Measurements from ENCODE around the gene SLC9A3.
"Not testable (repeated sequence)": the region's sequence is repeated elsewhere in the genome, so short reads cannot be mapped to it uniquely, and the experiment has no call there.

The SLC9A3 gene

DNA sequence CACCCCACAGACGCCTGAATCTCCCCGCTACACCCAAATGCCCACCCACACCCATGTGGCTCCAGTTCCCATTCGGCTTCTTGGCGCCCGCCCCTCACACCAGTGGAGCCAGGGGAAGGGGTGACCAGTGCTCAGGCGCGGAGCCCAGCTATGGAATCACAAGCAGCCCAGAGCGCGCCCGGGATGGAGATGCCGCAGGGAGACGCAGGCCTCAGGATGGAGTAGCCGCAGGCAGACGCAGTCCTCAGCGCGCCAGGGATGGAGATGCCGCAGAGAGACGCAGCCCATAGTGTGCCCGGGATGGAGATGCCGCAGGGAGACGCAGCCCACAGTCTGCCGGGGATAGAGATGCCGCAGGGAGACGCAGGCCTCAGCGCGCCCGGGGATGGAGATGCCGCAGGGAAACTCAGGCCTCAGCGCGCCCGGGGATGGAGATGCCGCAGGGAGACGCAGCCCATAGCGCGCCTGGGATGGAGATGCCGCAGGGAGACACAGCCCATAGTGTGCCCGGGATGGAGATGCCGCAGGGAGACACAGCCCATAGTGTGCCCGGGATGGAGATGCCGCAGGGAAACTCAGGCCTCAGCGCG is 16.2 kb downstream of the SLC9A3 start:
- H3K4me1 ChIP-seq (ENCODE audit: control insufficient read depth in 1 of 2, insufficient read depth in 2 of 2, low read length in 2 of 2): peaks cover 10% of the 10 kb centered on the region in 2 experiments
- H3K9me3 ChIP-seq (ENCODE audit: insufficient read depth, low read depth, low read length); H3K18ac ChIP-seq (ENCODE audit: low read length); H2AK5ac ChIP-seq (ENCODE audit: low read length); H3K9ac ChIP-seq (ENCODE audit: low read length); H3K4ac ChIP-seq (ENCODE audit: low read depth, low read length); H4K91ac ChIP-seq (ENCODE audit: low read depth, low read length); H2AFZ ChIP-seq (ENCODE audit: insufficient read depth, low read length, poor library complexity); H2BK120ac ChIP-seq (ENCODE audit: insufficient read depth, low read length, poor library complexity); H3K27ac ChIP-seq (ENCODE audit: low read depth, low read length); H3K14ac ChIP-seq (ENCODE audit: low read length); H3K4me3 ChIP-seq (ENCODE audit: low read depth, low read length); DNase-seq; H4K12ac ChIP-seq (ENCODE audit: low read depth, low read length); H3K79me2 ChIP-seq (ENCODE audit: control insufficient read depth, insufficient read depth, low read length, poor library complexity); H3K36me3 ChIP-seq (ENCODE audit: control insufficient read depth in 1 of 2, insufficient read depth in 2 of 2, low read length in 2 of 2); H3K27me3 ChIP-seq (ENCODE audit: insufficient read depth, low read length); H3K4me2 ChIP-seq (ENCODE audit: low read length); H4K8ac ChIP-seq (ENCODE audit: low read depth, low read length); H3K79me1 ChIP-seq (ENCODE audit: low read length); H2BK5ac ChIP-seq (ENCODE audit: low read depth, low read length, poor library complexity); H2BK12ac ChIP-seq (ENCODE audit: low read length); H3K23ac ChIP-seq (ENCODE audit: low read length): not testable (repeated sequence)
- no CpG with 5 or more reads among the region's 42 CpGs for WGBS (ENCODE audit: extremely low coverage, insufficient coverage, insufficient read length)

DNA sequence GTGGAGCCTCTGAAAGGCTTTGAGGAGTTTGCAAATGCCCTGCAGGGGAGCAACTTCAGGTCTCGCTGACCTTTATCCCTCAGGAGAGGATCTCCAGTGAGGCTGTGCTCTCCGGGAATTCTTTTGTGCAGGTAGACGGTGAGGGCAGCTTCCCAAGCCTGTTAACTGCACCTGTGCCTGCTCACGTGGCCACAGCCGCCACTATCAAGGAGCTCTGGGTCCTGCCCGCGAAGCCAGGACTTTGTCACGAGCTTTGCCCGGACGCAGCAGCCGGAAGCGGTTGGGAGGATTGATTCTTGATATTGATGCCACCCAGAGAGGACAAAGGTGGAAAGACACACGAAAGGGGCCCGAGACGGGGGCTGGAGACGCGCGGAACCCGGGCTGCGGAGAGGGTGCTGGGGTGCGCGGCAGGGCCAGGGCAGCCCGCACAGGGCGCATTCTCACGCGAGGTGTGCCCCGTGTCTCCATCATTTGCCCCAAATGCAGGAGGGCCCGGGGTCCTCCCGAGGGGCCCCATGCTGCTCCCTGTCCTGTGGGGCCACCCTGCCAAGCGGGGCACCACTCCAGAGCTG is 18.2 kb downstream of the SLC9A3 start:
- H3K27ac ChIP-seq (ENCODE audit: low read depth, low read length): no peak overlapping the region
- no peaks in the 10 kb centered on the region for H3K36me3 ChIP-seq (ENCODE audit: control insufficient read depth in 1 of 2, insufficient read depth in 2 of 2, low read length in 2 of 2)
- no peak overlapping the region for H3K9ac ChIP-seq (ENCODE audit: low read length)
- H3K23ac ChIP-seq (ENCODE audit: low read length): no peak overlapping the region
- peaks cover 3% of the 10 kb centered on the region for H3K9me3 ChIP-seq (ENCODE audit: insufficient read depth, low read depth, low read length)
- H3K79me2 ChIP-seq (ENCODE audit: control insufficient read depth, insufficient read depth, low read length, poor library complexity): no peaks in the 10 kb centered on the region
- no peak overlapping the region for H2BK120ac ChIP-seq (ENCODE audit: insufficient read depth, low read length, poor library complexity)
- no CpG with 5 or more reads among the region's 30 CpGs for WGBS (ENCODE audit: extremely low coverage, insufficient coverage, insufficient read length)
- H2BK12ac ChIP-seq (ENCODE audit: low read length): no peak overlapping the region
- no peaks in the 10 kb centered on the region for H3K27me3 ChIP-seq (ENCODE audit: insufficient read depth, low read length)
- peaks cover 10 to 15% of the 10 kb centered on the region in 2 experiments for H3K4me1 ChIP-seq (ENCODE audit: control insufficient read depth in 1 of 2, insufficient read depth in 2 of 2, low read length in 2 of 2)
- no peak overlapping the region for H3K4ac ChIP-seq (ENCODE audit: low read depth, low read length)
- no peak overlapping the region for H4K91ac ChIP-seq (ENCODE audit: low read depth, low read length)
- H3K4me2 ChIP-seq (ENCODE audit: low read length): no peak overlapping the region
- no peak overlapping the region for H2AK5ac ChIP-seq (ENCODE audit: low read length)
- no peak overlapping the region for H2AFZ ChIP-seq (ENCODE audit: insufficient read depth, low read length, poor library complexity)
- no peak overlapping the region for H3K14ac ChIP-seq (ENCODE audit: low read length)
- H2BK5ac ChIP-seq (ENCODE audit: low read depth, low read length, poor library complexity): no peak overlapping the region
- H3K79me1 ChIP-seq (ENCODE audit: low read length): peaks cover 2% of the 10 kb centered on the region
- no peak overlapping the region for H3K18ac ChIP-seq (ENCODE audit: low read length)
- no peak overlapping the region for H4K8ac ChIP-seq (ENCODE audit: low read depth, low read length)
- no peak overlapping the region for H4K12ac ChIP-seq (ENCODE audit: low read depth, low read length)
- no peak overlapping the region for H3K4me3 ChIP-seq (ENCODE audit: low read depth, low read length)
- DNase-seq: no peak

DNA sequence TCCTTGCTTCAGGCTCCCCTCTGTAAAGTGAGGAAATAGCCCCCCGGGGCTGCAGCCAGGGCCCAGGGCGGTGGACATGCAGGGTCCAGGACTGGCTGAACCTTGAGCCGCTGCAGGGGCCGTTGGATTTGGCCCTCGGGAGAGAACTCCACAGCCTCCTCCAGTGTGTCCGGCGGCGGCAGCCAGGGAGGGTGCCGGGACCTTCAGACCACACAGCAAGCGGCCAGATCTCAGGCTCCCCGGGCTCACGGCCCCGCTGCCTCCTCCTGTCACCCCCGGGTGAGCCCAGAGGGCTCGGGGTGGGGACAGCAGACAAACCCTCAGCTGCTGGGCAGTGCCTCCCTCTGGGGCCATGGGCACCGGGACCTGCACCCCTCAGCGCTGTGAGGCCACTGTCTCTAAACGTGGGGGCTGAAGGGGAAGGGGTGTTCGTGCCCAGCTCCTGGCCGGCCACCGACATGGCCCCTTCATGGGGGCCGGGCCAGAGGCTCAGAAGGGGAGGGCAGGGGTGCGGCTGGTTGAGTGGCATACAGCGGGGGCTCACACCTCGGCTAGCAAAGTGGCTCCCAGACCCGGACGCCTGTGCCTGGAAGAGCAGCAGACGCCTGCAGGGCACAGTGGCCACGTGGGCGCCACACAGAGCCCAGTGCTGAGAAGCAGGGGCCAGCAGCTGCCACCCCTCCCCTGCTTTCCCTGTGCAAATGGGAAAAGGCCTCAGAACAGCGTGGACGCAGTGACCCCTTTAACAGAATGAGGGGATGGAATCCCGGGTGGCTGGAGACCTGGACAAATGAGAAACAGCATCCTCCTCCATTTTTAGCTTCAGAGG is 19.7 kb downstream of the SLC9A3 start:
- WGBS (ENCODE audit: extremely low coverage, insufficient coverage, insufficient read length): no CpG with 5 or more reads among the region's 33 CpGs

DNA sequence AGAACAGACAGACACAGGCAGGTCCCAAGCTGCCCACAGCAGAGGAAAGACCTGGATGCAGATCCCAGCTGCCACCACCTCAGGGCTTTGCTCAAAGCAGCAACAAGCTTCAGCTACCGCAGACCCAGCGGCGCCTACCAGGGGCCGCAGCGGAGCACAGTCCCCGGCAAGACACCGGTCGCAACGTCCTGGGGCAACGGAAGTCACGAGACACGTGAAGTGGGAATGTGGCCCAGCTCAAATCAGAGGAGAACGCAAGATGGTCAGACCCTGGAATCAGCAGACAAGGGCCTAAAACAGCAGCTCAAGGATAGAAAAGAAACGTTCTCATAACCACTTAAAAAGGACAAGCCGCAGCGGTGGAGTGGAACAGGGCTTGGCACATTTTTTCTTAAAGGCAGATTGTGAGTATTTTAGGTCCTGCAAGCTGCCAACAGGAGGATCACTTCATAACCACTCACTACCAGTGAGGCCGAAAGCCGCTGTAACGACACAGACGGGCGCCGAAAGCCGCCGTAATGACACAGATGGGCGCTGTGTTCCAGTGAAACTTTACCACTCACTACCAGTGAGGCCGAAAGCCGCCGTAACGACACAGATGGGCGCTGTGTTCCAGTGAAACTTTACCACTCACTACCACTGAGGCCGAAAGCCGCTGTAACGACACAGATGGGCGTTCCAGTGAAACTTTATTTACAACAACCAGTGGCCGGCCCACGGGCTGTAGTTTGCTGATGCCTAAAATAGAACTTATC is 21.7 kb downstream of the SLC9A3 start:
- H2AFZ ChIP-seq (ENCODE audit: insufficient read depth, low read length, poor library complexity): no peak overlapping the region
- no peak overlapping the region for H3K27ac ChIP-seq (ENCODE audit: low read depth, low read length)
- H4K12ac ChIP-seq (ENCODE audit: low read depth, low read length): no peak overlapping the region
- H3K9ac ChIP-seq (ENCODE audit: low read length): no peak overlapping the region
- H3K4me1 ChIP-seq (ENCODE audit: control insufficient read depth in 1 of 2, insufficient read depth in 2 of 2, low read length in 2 of 2): peaks cover 15 to 17% of the 10 kb centered on the region in 2 experiments
- no peak overlapping the region for H3K14ac ChIP-seq (ENCODE audit: low read length)
- no peak for DNase-seq
- H3K18ac ChIP-seq (ENCODE audit: low read length): no peak overlapping the region
- H2BK120ac ChIP-seq (ENCODE audit: insufficient read depth, low read length, poor library complexity): no peak overlapping the region
- no peak overlapping the region for H3K23ac ChIP-seq (ENCODE audit: low read length)
- peaks cover 2% of the 10 kb centered on the region for H3K27me3 ChIP-seq (ENCODE audit: insufficient read depth, low read length)
- no peak overlapping the region for H3K4ac ChIP-seq (ENCODE audit: low read depth, low read length)
- no peak overlapping the region for H4K8ac ChIP-seq (ENCODE audit: low read depth, low read length)
- H3K4me3 ChIP-seq (ENCODE audit: low read depth, low read length): no peak overlapping the region
- peaks cover 2% of the 10 kb centered on the region for H3K79me1 ChIP-seq (ENCODE audit: low read length)
- no peak overlapping the region for H2BK12ac ChIP-seq (ENCODE audit: low read length)
- no CpG with 5 or more reads among the region's 36 CpGs for WGBS (ENCODE audit: extremely low coverage, insufficient coverage, insufficient read length)
- peaks cover 8% of the 10 kb centered on the region for H3K9me3 ChIP-seq (ENCODE audit: insufficient read depth, low read depth, low read length)
- no peak overlapping the region for H3K4me2 ChIP-seq (ENCODE audit: low read length)
- H4K91ac ChIP-seq (ENCODE audit: low read depth, low read length): peak overlapping the region; percentile 78
- no peaks in the 10 kb centered on the region for H3K79me2 ChIP-seq (ENCODE audit: control insufficient read depth, insufficient read depth, low read length, poor library complexity)
- no peak overlapping the region for H2BK5ac ChIP-seq (ENCODE audit: low read depth, low read length, poor library complexity)
- H3K36me3 ChIP-seq (ENCODE audit: control insufficient read depth in 1 of 2, insufficient read depth in 2 of 2, low read length in 2 of 2): no peaks in the 10 kb centered on the region
- H2AK5ac ChIP-seq (ENCODE audit: low read length): no peak overlapping the region

More for the DNA sequence above, 19.7 kb downstream of the SLC9A3 start:
- H3K23ac ChIP-seq (ENCODE audit: low read length): no peak overlapping the region
- H4K12ac ChIP-seq (ENCODE audit: low read depth, low read length): no peak overlapping the region
- no peak overlapping the region for H2BK12ac ChIP-seq (ENCODE audit: low read length)
- no peak overlapping the region for H3K9ac ChIP-seq (ENCODE audit: low read length)
- no peaks in the 10 kb centered on the region for H3K27me3 ChIP-seq (ENCODE audit: insufficient read depth, low read length)
- H3K79me1 ChIP-seq (ENCODE audit: low read length): peaks cover 2% of the 10 kb centered on the region
- no peak overlapping the region for H3K14ac ChIP-seq (ENCODE audit: low read length)
- no peaks in the 10 kb centered on the region for H3K36me3 ChIP-seq (ENCODE audit: control insufficient read depth in 1 of 2, insufficient read depth in 2 of 2, low read length in 2 of 2)
- H2BK120ac ChIP-seq (ENCODE audit: insufficient read depth, low read length, poor library complexity): no peak overlapping the region
- H3K4me1 ChIP-seq (ENCODE audit: control insufficient read depth in 1 of 2, insufficient read depth in 2 of 2, low read length in 2 of 2): peaks cover 10 to 15% of the 10 kb centered on the region in 2 experiments
- H3K4ac ChIP-seq (ENCODE audit: low read depth, low read length): no peak overlapping the region
- H3K4me2 ChIP-seq (ENCODE audit: low read length): no peak overlapping the region
- no peak overlapping the region for H4K8ac ChIP-seq (ENCODE audit: low read depth, low read length)
- no peak overlapping the region for H3K27ac ChIP-seq (ENCODE audit: low read depth, low read length)
- peaks cover 8% of the 10 kb centered on the region for H3K9me3 ChIP-seq (ENCODE audit: insufficient read depth, low read depth, low read length)
- DNase-seq: no peak
- no peak overlapping the region for H2AFZ ChIP-seq (ENCODE audit: insufficient read depth, low read length, poor library complexity)
- no peak overlapping the region for H4K91ac ChIP-seq (ENCODE audit: low read depth, low read length)
- H2BK5ac ChIP-seq (ENCODE audit: low read depth, low read length, poor library complexity): no peak overlapping the region
- H2AK5ac ChIP-seq (ENCODE audit: low read length): no peak overlapping the region
- H3K79me2 ChIP-seq (ENCODE audit: control insufficient read depth, insufficient read depth, low read length, poor library complexity): no peaks in the 10 kb centered on the region
- H3K4me3 ChIP-seq (ENCODE audit: low read depth, low read length): no peak overlapping the region
- H3K18ac ChIP-seq (ENCODE audit: low read length): no peak overlapping the region
